ENCODE results near the gene CKLF. TPM values are rescaled to one million over a fixed set of nuclear protein-coding genes. Genes with fewer than 3 reads are reported as not detected.

CKLF gene
- total RNA-seq, 1 donor from 2014 or later: 17.9 TPM

- Mint-ChIP-seq H3K27ac (ENCODE audit: unreplicated experiment) (no peak overlapping the region), H3K4me1 (ENCODE audit: low read depth, unreplicated experiment) (peaks cover 20% of the 10 kb centered on the region), H3K36me3 (ENCODE audit: unreplicated experiment) (peaks cover 6% of the 10 kb centered on the region), H3K4me3 (ENCODE audit: unreplicated experiment) (no peak overlapping the region), H3K27me3 (ENCODE audit: unreplicated experiment) (peaks cover 16% of the 10 kb centered on the region), H3K9me3 (ENCODE audit: unreplicated experiment) (peaks cover 10% of the 10 kb centered on the region)
- no peak for TF ChIP-seq CTCF (IDR thresholded peaks at IDR 0.05; ENCODE audit: partially characterized antibody, unreplicated experiment)
- no peak for DNase-seq
Measured at GRCh38 chr16:66515596-66516508, 36.5 kb upstream of the CKLF start.

GRCh38 chr16:66516509-66516807 lies 35.9 kb upstream of the CKLF start:
- Mint-ChIP-seq H3K9me3 (ENCODE audit: unreplicated experiment) (peaks cover 10% of the 10 kb centered on the region), H3K36me3 (ENCODE audit: unreplicated experiment) (peaks cover 6% of the 10 kb centered on the region), H3K4me1 (ENCODE audit: low read depth, unreplicated experiment) (peaks cover 16% of the 10 kb centered on the region), H3K4me3 (ENCODE audit: unreplicated experiment) (no peak overlapping the region), H3K27me3 (ENCODE audit: unreplicated experiment) (peaks cover 16% of the 10 kb centered on the region), H3K27ac (ENCODE audit: unreplicated experiment) (no peak overlapping the region)
- no peak for DNase-seq
- no peak for TF ChIP-seq CTCF (IDR thresholded peaks at IDR 0.05; ENCODE audit: partially characterized antibody, unreplicated experiment)

DNA sequence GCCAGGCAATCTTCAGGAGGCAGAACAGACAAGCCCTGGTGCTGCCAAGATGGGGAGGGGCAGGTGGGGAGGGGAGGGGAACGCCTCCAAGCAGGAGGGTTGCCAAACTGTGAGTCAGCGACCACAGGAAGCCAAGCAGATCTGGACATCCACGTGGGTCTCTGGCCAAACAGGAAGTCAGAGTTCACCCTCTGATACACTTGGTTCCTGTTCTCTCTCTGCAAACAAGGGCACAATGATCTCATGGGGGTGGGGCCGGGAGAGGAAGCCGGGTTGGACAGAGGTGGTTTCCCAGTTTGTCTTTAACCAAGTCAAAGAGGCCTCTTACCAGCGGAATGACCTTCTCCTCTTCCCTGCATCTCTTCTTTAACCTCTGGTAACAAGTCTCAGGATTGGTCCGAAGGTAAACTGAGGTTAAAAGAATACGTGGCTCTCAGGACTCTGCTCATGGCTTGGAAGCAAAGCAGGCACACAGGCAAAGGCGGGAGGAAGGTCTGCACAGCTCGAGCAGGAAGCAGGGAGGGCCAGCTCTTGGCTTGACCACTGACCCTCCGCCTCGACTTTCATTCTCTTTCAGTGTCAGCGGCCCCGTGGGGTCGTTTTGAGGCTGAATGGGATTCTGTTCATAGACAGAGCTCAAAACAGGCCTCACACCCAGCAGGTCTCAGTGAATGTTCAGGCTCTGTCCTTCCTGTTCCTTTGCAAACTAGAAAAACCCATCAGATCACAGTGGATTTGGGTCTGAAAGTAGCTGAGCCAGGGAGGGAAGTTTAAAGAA lies 35.4 kb upstream of the CKLF start:
- H3K36me3 Mint-ChIP-seq (ENCODE audit: unreplicated experiment): peaks cover 6% of the 10 kb centered on the region
- DNase-seq: no peak
- H3K4me1 Mint-ChIP-seq (ENCODE audit: low read depth, unreplicated experiment): peaks cover 13% of the 10 kb centered on the region
- no peak overlapping the region for H3K27ac Mint-ChIP-seq (ENCODE audit: unreplicated experiment)
- peaks cover 11% of the 10 kb centered on the region for H3K27me3 Mint-ChIP-seq (ENCODE audit: unreplicated experiment)
- TF ChIP-seq CTCF (IDR thresholded peaks at IDR 0.05; ENCODE audit: partially characterized antibody, unreplicated experiment): no peak
- H3K9me3 Mint-ChIP-seq (ENCODE audit: unreplicated experiment): peaks cover 6% of the 10 kb centered on the region
- H3K4me3 Mint-ChIP-seq (ENCODE audit: unreplicated experiment): no peak overlapping the region

DNA sequence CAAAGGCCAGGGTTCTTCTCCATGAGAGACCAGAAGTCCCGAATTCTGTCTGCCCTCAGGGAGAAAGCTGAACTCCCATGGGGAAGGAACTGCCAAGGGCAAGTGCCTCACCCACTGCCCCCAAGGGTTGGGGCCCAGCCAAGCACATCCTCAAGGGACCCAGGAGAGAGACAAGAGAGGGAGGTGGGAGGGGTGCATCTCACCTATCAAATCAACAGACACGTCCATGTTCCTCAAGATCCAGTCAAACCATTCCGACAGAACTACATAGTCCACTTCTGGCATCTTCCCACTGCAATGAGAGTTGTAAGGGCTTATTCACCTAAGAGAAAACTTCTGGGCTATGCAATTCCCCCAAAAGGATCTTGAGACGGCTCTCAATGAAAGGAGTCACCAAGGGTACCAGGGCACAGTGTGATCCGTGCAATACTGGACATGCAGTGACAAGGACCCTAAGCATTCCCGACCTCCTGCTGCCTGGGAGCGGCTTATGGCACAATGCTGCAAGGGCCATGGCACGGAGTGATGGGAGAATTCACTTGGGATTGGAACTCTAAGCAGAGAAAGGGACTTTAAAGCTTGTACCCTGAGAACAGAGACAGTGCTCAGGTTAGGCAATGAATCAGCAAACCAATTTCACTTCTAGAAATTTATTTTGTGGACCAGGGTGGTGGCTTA lies 34.7 kb upstream of the CKLF start:
- H3K27ac Mint-ChIP-seq (ENCODE audit: unreplicated experiment): no peak overlapping the region

More for the DNA sequence above, 34.7 kb upstream of the CKLF start:
- DNase-seq: no peak
- Mint-ChIP-seq H3K4me1 (ENCODE audit: low read depth, unreplicated experiment) (peaks cover 11% of the 10 kb centered on the region), H3K27me3 (ENCODE audit: unreplicated experiment) (peaks cover 6% of the 10 kb centered on the region), H3K4me3 (ENCODE audit: unreplicated experiment) (no peak overlapping the region), H3K36me3 (ENCODE audit: unreplicated experiment) (peaks cover 6% of the 10 kb centered on the region), H3K9me3 (ENCODE audit: unreplicated experiment) (peaks cover 3% of the 10 kb centered on the region)
- TF ChIP-seq CTCF (IDR thresholded peaks at IDR 0.05; ENCODE audit: partially characterized antibody, unreplicated experiment): no peak
